Retina (tissue), 1 donor: ENCODE data around the gene GALNT2.
A peak's percentile ranks its signal among the peaks of the same experiment; 100 is the strongest.

Experiments used
- DNase-seq: peaks from one replicate; pipeline ENCODE4 v3.0.0-alpha.2; 2016

GALNT2 gene

DNA sequence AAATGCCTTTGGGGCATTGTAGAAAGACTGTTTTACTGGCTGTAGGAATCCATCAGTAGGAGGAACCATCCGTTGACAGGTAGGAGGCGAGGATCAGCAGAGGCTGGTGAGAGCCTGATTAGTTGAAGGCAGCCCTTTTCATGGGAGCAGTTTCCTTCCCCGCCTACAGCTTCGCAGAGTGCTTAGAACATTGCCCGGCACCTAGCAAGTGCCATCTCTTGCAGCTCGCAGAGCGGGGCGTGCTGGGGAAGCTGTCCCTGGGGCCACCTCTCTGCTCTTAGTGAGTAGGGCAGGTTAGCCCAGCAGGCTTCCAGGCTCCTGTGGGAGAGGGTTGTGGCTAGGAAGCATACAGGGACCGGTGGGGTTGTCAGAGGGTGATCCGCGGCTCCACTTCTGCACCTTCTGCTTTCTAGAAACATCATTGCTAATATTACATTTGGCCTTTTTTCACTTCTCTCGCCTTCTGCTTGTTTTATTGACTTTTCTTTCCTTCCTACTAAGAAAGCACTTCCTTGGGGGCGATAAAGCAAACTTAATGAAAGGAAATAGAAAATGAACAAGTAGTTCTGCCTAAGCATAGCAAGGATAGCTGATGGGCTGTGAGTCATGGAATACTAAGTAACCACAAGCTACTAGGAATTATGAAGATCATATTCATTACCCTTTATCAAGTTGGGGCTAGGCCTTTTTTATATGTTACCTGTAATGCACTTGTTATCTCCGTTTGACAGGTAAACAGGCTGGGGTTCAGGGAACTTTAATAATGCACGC lies 176.7 kb downstream of the GALNT2 start:
- no peak for DNase-seq

DNA sequence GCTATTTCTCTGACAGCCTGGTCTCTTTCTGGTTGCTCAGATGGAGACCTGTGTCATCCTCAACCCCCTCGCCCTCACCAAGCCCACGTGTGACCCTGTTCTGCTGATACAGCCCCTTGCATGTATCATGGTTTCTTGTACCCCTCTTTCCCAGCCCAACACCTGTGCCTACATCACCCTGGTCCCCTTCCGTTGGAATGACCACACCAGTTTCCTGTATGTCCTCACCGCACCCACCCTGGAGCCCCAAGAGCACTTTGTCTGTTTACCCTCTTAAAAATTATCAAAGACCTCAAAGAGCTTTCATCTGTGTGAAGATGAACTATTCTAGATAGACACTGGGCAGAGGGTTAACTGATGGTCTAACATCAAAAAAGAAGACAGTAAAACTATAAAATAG lies 179.5 kb downstream of the GALNT2 start:
- no peak for DNase-seq

DNA sequence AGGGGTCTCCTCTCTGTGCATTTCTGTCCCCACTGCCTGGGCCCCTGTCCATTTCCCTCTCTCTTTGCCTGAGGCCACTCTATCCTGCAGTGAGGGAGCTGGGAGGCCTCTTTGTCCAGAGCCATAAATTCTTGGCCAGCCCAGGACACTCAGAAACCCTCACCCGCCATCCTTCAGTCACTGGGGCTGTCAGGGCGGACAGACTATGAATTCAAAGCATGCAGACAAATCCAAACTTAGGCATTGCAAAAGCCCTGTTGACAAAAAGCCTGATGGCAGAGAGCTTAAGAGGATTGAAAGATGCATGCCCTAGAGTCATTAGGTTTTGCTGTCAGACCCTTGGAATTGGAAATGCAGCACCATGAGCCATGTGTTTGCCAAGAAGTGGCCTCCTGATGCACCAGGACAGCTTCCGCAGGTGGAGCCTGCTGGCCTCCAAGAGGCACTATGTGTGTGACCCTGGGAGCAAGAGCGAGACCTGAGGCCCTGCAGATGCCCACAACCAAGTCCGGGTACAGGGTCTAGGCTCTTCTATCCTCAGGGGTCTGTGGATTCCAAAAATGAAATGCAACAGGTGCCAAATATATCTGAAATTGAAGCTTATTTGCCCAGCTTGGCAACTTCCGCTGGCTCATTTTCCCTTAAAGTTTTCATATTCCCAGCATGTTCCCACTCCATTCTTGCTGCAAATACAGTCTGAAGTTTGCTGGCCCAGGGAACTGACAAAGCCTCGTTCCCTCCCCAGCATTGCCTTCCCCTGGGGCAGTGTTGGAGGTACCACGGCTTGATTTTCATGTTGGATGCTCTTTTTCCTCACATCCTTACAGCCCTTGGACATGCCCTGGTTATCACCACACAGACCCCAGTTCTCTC lies 181.2 kb downstream of the GALNT2 start:
- DNase-seq = no peak

DNA sequence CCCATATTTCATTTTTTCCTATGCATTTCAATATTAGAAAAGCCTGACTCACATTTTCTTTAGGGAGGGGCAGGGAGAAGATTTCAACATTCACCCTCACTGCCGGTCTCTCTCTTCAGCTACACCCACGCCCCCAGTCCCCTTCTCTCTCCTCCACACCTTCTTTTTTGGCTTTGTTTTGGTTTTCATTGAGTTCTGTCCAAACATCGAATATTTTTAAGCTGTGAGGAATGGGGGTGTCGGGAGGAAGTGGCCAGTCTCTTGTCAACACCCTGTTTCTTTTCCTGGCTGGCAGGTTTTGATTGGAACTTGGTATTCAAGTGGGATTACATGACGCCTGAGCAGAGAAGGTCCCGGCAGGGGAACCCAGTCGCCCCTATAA lies 181.8 kb downstream of the GALNT2 start:
- DNase-seq = no peak

DNA sequence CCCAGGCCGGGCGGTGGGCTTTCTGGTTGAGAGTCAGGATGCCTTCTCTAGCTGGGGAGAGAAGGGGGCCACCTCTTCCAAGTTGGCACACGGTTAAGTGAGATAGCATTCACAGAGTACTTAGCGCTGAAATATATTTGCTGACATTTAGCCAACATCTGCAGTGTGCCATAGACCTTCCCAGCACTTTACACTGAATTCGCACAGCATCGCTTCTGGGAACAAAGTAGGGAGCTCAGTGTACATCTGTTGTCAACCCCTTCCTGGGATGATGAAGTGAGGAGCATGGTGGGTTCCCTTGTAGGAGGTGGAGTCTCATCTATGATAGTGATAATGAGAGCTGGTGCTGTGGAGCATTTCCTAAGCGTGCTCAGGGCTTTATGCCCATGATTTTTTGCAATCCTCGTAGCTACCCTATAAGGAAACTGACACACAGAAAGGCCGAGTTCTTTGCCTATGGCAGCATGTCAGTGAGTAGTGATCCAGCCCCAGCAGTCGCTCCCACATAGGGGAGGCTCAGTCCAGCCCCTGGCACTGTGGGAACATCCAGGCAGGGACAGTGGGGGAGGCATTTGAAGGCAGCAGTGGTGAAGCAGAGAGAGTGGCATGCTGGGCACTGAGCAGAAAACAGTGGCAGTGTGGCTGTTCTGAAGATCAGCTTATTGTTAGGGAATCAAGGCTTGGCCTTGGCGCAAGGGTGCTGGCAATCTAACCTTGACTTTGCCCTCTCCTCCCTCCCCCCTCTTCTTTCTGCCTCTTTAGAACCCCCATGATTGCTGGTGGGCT lies 182.8 kb downstream of the GALNT2 start:
- no peak for DNase-seq

DNA sequence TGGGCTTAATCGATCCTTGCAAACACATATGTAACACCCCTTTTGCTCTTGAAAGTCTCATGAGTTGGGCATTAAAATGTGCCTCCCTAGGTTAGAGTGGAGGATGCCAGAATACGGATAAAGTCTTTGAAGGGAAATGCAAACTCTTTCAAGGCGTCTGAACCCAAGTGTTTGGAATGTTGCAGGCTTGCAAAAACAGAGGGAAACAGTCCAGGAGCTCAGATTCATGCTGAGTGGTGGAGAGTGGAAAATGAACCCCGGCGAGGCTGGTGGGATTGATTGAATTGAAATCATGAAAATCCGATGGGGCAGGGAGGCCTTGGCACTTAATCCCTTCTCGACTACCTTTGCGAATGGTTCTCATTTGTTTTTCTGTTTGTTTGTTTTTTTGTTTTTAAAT lies 183.6 kb downstream of the GALNT2 start:
- no peak for DNase-seq

DNA sequence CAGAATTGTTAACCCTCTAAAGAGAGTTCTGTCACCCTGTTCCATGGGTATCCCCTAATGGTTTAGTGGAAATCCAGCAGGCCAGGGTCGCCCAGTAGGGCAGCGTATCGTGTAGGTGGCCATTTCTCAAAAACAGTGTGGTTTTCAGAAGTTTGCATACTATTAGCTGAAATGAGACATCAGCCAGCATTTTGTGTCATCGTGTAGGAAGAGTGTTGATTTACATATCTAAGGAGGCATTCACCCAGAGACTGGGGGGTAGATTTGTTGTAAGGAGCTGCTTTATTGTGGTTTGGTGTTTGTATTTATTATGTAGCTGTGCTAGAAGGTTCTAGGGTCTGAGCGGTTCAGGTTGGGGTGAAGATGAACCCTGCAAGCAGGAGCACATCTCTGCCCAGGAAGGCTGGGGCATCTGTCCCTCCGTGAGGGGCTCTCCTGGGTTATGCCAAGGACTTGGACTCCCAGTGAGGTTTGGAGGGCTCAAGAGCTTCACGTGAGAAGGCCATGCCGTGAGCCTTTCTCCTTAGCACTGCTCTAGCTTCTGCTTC lies 184.7 kb downstream of the GALNT2 start:
- no peak for DNase-seq

DNA sequence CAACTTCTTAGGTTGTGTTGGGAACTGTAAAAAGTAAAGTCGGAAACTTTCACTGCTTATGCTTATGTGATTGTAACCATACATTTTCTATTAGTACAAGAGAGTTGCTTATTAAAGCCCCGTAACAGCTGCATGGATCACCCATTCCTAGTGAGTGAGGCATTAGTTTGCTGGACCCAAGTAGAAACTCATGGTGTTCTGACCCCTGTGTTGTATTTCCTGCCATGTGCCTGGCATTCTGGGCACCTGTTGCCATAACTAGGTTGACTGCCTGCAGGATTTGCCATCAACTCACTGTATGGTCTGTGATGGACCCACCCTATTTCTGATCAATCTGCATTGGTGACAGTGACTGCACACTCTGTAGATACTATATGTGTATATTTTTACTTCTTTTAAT lies 186.1 kb downstream of the GALNT2 start:
- no peak for DNase-seq

DNA sequence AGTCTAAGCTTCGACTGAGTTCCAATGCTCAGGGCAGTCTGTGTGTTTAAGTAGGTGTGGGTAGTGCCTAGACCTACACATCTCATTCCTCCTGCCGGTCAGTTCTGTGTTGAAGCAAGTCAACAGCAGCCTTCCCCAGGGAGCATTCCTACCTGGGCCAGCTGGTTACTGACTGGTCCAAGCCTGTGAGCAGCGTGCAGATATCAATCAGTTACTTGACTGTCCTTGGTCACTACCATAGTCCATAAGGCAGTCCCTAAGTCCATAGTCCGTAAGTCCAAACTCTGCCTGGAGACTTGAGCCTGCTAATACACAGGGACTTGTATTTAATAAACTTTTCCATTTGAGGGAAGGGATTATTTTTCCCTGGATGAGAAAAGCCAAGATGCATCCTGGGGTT lies 187.2 kb downstream of the GALNT2 start:
- no peak for DNase-seq

DNA sequence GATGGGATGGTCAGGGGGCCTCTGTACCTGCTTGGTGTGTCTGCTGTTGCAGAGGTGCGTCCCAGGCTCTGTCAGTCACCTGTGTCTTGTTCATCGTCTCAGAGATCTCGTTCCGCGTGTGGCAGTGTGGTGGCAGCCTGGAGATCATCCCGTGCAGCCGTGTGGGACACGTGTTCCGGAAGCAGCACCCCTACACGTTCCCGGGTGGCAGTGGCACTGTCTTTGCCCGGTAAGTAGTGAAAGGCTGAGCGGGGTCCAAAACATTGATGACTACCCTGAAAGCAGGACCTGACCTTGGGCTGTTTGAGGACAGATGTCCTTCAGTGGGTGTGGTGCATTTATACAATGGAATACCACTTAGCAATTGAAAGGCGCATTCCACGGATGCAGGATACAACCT lies 188.1 kb downstream of the GALNT2 start:
- DNase-seq = no peak

DNA sequence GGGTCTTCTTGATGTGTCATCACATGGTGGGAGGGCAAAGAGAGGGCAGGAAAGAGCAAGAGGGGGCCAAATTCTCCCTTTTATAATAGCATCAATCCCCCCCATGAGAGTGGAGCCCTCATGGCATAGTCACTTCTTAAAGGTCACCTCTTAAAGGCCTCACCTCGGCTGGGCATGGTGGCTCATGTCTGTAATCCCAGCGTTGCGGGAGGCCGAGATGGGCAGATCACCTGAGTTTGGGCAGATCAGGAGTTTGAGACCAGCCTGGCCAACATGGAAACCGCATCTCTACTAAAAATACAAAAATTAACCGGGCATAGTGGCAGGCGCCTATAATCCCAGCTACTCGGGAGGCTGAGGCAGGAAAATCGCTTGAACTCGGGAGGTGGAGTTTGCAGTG lies 189.0 kb downstream of the GALNT2 start:
- no peak for DNase-seq

DNA sequence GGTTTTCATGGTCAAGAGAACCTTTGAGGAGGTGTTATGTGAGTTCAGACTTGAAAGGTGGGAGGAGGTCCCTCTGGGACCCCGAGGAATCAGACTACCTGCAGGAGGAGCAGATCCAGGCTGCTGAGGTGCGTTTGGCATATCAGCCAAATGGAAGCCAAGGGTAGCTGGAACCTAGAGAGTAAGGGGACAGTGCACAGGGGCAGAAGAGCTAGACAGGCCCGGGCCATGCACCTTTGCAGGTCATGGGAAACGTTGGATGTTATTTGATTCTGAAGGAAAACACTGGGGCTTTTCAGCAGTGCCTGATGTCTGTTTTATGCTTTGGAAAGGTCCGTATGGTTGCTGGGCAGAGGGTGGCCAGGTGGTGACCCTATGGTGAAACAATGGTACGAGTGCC lies 189.9 kb downstream of the GALNT2 start:
- DNase-seq = no peak

DNA sequence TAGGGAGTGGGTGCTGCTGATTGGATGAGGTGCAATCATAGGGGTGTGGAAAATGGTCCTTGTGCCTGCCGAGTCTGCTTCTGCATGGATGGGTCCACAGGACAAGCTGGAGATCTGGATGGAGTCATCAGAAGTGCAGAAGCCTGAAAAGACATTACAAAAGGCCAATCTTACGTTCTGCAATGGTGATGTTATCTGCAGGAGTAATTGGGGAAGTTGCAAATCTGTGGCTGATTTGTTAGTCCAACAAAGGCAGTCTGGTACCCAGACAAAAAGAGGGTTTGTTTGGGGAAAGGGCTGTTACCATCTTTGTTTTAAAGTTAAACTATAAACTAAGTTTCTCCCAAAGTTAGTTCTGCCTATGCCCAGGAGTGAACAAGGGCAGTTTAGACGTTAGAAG lies 192.6 kb downstream of the GALNT2 start:
- no peak for DNase-seq

DNA sequence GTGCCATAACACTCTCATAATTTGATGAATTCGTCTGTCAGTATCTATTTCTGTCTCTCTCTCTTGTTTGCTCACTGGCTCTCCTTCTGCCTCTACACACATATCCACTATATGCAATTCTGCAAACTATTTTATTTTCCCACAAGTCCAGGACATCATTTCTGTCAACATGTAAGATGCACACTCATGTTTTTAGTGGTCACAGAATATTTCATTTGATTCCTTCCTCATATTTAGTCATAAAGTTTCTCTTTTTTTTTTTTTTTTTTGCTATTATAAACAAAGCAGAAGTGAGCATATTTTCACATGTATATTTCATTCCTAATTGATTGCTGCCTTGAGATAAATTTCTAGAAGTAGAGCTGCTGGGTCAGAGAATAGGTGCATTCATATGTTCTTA lies 193.8 kb downstream of the GALNT2 start:
- DNase-seq = no peak

DNA sequence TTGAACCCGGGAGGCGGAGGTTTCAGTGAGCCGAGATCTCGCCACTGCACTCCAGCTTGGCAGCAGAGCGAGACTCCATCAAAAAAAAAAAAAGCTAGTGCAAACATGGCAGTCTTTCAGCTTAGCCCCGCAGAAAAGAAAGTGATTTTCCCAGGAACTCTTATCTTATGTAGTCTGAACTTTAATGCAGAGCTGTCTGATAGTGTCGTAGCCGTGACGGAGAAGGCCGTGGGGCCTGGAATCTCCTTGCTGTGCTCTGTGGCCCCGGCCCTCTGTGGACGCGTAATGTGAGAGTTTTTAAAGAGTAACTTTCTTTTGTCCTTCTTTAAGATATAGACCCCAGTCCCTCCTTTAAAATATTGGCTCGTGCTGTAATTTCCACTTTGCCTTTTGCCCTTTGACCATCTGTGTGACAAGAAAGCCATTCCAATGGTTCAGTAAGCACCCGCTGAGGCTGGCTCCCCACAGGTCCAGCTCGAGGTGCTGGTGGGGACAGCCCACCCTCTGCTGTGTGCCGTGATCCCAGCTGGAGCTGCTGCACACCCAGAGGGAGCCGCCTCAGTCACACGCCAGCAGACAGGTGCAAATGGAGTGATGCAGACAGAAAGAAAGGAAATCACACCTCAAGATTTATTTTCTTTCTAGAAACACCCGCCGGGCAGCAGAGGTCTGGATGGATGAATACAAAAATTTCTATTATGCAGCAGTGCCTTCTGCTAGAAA lies 195.1 kb downstream of the GALNT2 start:
- no peak for DNase-seq

DNA sequence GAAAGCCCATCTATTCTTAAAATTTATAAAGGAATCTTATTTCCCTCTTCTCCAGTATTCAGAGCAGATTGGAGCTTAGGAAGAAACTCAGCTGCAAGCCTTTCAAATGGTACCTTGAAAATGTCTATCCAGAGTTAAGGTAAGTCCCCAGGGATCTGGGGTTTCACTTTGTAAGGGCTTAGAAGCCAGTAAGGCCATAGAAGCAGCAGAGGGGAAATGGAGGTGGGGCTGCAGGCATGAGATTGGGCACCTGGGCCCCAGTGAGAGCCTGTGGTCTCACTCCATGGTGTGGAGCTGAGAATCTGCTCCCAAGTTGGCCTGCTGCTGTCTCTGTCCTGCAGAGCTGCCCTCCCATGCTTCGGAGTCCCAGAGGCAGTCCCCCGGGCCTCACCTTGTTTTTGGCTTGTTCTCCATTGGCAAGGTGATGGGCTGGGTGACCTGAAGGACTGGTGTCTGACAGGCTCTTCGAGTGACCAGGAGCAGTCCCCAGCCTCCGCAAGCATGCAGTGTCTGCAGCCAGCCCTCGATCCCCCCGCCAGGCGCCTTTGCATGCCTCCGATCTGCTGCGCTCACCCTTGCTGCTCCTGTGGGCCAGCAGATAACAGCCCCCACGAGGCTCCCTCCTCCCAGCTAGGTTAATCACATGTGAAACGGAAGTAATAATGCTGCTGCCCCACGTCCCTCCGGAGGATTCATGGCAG lies 196.0 kb downstream of the GALNT2 start:
- peak; percentile 47 for DNase-seq

DNA sequence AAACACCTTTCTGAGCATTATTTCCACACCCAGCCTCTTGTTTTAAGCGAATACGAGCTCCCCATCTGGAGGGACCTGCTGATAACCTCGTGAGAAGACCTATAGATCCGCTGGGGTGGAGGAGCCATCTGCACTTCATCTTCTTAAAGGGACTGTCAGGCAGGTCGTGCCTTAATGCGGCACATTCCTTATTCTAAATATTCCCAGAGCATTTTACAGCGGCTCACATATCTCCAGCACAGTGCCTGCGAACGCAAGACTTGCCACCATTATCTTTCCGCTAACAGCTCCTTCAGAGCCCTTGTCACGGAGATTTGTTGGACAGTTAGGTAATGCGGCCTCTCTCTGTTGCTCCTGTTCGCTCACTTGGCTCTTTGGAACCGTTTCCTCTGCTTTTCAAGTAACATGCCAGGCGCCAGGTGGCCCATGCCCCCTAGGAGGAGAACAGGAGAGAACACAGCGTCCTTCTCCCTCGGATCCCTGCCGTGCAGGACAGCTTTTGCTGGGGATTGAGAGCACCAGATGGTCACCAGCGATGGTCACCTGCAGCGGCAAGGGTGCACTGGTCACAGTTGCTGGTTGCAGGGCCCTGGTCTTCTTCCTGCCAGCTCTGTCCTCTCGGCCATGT lies 196.6 kb downstream of the GALNT2 start:
- DNase-seq = no peak

DNA sequence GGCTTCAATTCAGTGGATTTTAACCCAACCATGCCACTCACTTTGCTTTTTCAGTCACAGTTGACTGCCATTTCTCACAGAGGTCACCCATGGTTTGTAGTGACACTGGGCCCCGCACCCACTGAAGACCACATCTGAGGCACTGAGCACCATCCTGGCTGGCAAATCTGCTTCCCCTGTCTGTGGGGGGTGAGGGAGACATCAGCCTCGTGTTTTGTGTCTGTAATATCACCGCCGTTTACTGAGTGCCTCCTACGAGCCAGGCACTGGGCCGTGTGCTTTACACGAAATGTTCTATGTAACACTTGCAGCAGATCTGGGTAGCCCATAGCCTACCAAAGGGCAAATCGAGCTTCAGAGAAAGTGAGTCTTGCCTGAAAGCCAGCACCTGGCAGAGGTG lies 197.3 kb downstream of the GALNT2 start:
- DNase-seq = no peak

DNA sequence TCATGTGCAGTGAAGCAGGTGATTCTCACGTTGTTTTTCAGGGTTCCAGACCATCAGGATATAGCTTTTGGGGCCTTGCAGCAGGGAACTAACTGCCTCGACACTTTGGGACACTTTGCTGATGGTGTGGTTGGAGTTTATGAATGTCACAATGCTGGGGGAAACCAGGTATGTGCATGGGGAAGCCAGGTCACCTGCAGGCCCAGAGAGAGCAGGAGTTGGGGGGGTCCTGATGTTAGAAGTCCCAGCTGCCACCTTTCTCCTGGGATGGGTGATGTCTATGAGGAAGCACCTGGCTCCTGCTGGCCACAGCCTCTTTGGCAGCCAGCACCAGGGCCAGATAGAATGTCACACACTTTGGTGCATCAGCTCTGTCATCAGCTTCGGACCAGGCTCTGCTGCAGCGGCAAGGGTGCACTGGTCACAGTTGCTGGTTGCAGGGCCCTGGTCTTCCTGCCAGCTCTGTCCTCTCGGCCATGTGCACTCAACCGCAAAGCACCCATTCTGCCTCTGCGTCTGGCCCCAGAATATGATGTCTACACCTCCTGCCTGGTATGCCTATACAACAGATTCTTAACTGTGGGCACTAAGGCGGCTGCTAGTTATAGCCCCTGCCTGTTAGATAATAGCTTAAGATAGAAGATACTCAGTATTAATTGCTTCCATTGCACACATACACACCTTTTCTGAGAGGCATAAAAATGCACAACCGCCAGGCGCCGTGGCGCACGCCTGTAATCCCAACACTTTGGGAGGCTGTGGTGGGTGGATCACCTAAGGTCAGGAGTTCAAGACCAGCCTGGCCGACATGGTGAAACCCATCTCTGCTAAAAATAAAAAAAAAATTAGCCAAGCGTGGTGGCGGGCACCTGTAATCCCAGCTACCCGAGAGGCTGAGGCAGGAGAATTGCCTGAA lies 198.4 kb downstream of the GALNT2 start:
- no peak for DNase-seq

DNA sequence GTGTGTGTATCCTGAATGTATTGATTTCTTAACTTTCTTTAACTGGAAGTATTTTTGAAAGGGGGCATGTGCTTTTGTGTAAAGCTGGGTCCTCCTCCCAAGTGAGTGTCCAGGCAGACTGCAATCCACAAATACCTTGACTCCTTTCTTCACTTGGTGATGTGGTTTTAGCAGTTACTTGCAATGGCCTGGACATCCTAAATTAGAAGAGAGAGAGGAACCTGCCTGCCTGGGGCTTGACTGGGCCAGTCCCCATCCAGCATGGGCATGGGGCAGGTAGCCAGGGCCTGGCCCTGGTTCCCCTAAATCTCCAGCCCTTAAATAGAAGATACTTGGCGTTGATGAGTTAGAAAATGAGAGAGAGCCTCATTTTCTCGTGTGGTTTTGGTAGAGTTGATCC lies 199.4 kb downstream of the GALNT2 start:
- DNase-seq = no peak
